ENCODE data around the gene SIT1.

GRCh38 chr9:35646153-35646532 lies 4.6 kb downstream of the SIT1 start:
- no peak for TF ChIP-seq TCF7L2 (IDR thresholded peaks at IDR 0.05; ENCODE audit: low read depth, low read length)
- TF ChIP-seq, protein P1, sequence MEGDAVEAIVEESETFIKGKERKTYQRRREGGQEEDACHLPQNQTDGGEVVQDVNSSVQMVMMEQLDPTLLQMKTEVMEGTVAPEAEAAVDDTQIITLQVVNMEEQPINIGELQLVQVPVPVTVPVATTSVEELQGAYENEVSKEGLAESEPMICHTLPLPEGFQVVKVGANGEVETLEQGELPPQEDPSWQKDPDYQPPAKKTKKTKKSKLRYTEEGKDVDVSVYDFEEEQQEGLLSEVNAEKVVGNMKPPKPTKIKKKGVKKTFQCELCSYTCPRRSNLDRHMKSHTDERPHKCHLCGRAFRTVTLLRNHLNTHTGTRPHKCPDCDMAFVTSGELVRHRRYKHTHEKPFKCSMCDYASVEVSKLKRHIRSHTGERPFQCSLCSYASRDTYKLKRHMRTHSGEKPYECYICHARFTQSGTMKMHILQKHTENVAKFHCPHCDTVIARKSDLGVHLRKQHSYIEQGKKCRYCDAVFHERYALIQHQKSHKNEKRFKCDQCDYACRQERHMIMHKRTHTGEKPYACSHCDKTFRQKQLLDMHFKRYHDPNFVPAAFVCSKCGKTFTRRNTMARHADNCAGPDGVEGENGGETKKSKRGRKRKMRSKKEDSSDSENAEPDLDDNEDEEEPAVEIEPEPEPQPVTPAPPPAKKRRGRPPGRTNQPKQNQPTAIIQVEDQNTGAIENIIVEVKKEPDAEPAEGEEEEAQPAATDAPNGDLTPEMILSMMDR (IDR thresholded peaks at IDR 0.05): no peak

Data from Panc1 (cell line).